ENCODE data around the gene ELSPBP1. TPM values are rescaled to one million over a fixed set of nuclear protein-coding genes. Genes with fewer than 3 reads are reported as not detected.

ELSPBP1 gene
- polyA plus RNA-seq, 1 experiment: not detected

- Histone ChIP-seq H3K27me3 (ENCODE audit: control insufficient read depth, insufficient read depth, low read length) (no peaks in the 10 kb centered on the region), H3K4me3 (ENCODE audit: low read depth, low read length) (no peak overlapping the region), H3K36me3 (ENCODE audit: control insufficient read depth, insufficient read depth, low read length) (no peaks in the 10 kb centered on the region)
- TF ChIP-seq CTCF (IDR thresholded peaks at IDR 0.05; ENCODE audit: insufficient read depth, low read depth, low read length): 0 out of 2 replicates have a peak, but pooled peaks have one; percentile 12
- DNase-seq (ENCODE audit: low read depth): no peak
- POLR2A ChIA-PET: interaction anchor here (0.6 kb wide), 1 partner anchor 22 kb away, joined by 10 read pairs; no protein-coding TSS in a partner anchor
- CTCF ChIA-PET: no interaction called here
Measured at GRCh38 chr19:48006762-48007161, 12.3 kb downstream of the ELSPBP1 start.

- no peak for DNase-seq (ENCODE audit: low read depth)
- peaks cover 1% of the 10 kb centered on the region for H3K27me3 ChIP-seq (ENCODE audit: control insufficient read depth, insufficient read depth, low read length)
- H3K36me3 ChIP-seq (ENCODE audit: control insufficient read depth, insufficient read depth, low read length): no peaks in the 10 kb centered on the region
- CTCF ChIA-PET: no interaction called here
- POLR2A ChIA-PET: no interaction called here
- TF ChIP-seq CTCF (IDR thresholded peaks at IDR 0.05; ENCODE audit: insufficient read depth, low read depth, low read length): no peak
- no peak overlapping the region for H3K4me3 ChIP-seq (ENCODE audit: low read depth, low read length)
Measured at GRCh38 chr19:48010932-48011758, 16.7 kb downstream of the ELSPBP1 start.

- Histone ChIP-seq H3K4me3 (ENCODE audit: low read depth, low read length) (no peak overlapping the region), H3K27me3 (ENCODE audit: control insufficient read depth, insufficient read depth, low read length) (peaks cover 1% of the 10 kb centered on the region), H3K36me3 (ENCODE audit: control insufficient read depth, insufficient read depth, low read length) (no peaks in the 10 kb centered on the region)
- CTCF ChIA-PET: no interaction called here
- TF ChIP-seq CTCF (IDR thresholded peaks at IDR 0.05; ENCODE audit: insufficient read depth, low read depth, low read length): no peak
- POLR2A ChIA-PET: no interaction called here
- DNase-seq (ENCODE audit: low read depth): no peak
Measured at GRCh38 chr19:48020686-48021085, 26.3 kb downstream of the ELSPBP1 start.

GRCh38 chr19:48023011-48023410, 28.6 kb downstream of the ELSPBP1 start:
- no peak for DNase-seq (ENCODE audit: low read depth)
- CTCF ChIA-PET: no interaction called here

GRCh38 chr19:48023518-48023917, 29.1 kb downstream of the ELSPBP1 start:
- ChIA-PET CTCF (no interaction called here), POLR2A (no interaction called here)

More at GRCh38 chr19:48023011-48023410, 28.6 kb downstream of the ELSPBP1 start:
- no peaks in the 10 kb centered on the region for H3K36me3 ChIP-seq (ENCODE audit: control insufficient read depth, insufficient read depth, low read length)
- POLR2A ChIA-PET: no interaction called here
- H3K27me3 ChIP-seq (ENCODE audit: control insufficient read depth, insufficient read depth, low read length): no peaks in the 10 kb centered on the region; the same call in 1 of the 2 replicates
- no peak for TF ChIP-seq CTCF (IDR thresholded peaks at IDR 0.05; ENCODE audit: insufficient read depth, low read depth, low read length)
- no peak overlapping the region for H3K4me3 ChIP-seq (ENCODE audit: low read depth, low read length)

More at GRCh38 chr19:48023518-48023917, 29.1 kb downstream of the ELSPBP1 start:
- Histone ChIP-seq H3K36me3 (ENCODE audit: control insufficient read depth, insufficient read depth, low read length) (no peaks in the 10 kb centered on the region), H3K27me3 (ENCODE audit: control insufficient read depth, insufficient read depth, low read length) (no peaks in the 10 kb centered on the region; the same call in 1 of the 2 replicates), H3K4me3 (ENCODE audit: low read depth, low read length) (no peak overlapping the region)
- TF ChIP-seq CTCF (IDR thresholded peaks at IDR 0.05; ENCODE audit: insufficient read depth, low read depth, low read length): no peak
- no peak for DNase-seq (ENCODE audit: low read depth)
